Body of pancreas (tissue), 4 donors: ENCODE results near the gene RPH3AL.
A peak's percentile ranks its signal among the peaks of the same experiment; 100 is the strongest.

ENCODE experiments used
- POLR2A ChIP-seq, 3 donors: fragments of 450-650 bp; IDR thresholded peaks; one replicate each; pipeline ENCODE4 v1.6.1; 2016; ENCODE audit warnings: antibody characterized with exemption in 3 of 3, mild to moderate bottlenecking in 2 of 3
- TF ChIP-seq, protein P1 (sequence below), 7 experiments: fragments of 450-650 bp in 4 of 7; fragments of 200-600 bp in 3 of 7; sonication (generic) in 3 of 7; IDR thresholded peaks; one replicate each; pipeline ENCODE4 v1.5.1; 2016 to 2019; ENCODE audit warnings: antibody characterized with exemption in 7 of 7

DNA sequence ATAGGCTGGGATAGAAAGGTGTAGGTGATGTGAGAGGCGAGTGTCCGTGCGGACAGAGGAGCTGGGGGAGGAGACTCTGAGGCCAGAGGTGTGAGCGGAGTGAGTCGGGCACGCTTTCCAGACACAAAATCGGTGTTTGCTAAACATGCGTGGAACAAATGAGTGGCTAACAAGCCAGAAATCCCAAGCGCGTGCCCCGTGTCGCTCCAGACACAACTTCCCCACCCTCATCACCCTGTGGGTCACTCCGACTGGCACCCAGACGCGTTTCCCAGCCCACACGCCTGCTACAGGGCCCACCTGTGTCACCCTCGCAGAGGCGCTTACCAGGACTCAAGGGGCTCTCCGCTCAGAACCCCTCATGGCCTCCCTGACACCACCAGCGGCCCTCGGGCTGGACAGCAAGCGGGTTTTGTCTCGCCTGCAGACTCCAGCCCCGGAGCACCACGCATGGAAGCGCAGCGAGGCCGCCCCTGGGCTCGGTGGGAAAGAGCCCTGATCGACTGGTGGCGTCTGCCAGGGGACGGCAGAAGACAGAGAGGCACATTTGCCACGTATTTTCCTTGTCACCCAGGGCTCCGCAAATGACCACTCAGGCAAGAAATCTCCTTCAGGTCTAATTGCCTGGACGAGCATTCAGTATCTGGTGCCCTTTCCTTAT lies 6.0 kb upstream of the RPH3AL start:
- TF ChIP-seq POLR2A (IDR thresholded peaks at IDR 0.05): peak in 2 of 3 donors; percentile 42 to 51
- TF ChIP-seq, protein P1, sequence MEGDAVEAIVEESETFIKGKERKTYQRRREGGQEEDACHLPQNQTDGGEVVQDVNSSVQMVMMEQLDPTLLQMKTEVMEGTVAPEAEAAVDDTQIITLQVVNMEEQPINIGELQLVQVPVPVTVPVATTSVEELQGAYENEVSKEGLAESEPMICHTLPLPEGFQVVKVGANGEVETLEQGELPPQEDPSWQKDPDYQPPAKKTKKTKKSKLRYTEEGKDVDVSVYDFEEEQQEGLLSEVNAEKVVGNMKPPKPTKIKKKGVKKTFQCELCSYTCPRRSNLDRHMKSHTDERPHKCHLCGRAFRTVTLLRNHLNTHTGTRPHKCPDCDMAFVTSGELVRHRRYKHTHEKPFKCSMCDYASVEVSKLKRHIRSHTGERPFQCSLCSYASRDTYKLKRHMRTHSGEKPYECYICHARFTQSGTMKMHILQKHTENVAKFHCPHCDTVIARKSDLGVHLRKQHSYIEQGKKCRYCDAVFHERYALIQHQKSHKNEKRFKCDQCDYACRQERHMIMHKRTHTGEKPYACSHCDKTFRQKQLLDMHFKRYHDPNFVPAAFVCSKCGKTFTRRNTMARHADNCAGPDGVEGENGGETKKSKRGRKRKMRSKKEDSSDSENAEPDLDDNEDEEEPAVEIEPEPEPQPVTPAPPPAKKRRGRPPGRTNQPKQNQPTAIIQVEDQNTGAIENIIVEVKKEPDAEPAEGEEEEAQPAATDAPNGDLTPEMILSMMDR (IDR thresholded peaks at IDR 0.05): no peak
